D341Med (cell line): ENCODE results near the gene RAB3IL1.

Experiments
- DNase-seq: peaks from one replicate; pipeline ENCODE4 v3.0.0; 2012; ENCODE audit warnings: low spot score

RAB3IL1 gene

DNA sequence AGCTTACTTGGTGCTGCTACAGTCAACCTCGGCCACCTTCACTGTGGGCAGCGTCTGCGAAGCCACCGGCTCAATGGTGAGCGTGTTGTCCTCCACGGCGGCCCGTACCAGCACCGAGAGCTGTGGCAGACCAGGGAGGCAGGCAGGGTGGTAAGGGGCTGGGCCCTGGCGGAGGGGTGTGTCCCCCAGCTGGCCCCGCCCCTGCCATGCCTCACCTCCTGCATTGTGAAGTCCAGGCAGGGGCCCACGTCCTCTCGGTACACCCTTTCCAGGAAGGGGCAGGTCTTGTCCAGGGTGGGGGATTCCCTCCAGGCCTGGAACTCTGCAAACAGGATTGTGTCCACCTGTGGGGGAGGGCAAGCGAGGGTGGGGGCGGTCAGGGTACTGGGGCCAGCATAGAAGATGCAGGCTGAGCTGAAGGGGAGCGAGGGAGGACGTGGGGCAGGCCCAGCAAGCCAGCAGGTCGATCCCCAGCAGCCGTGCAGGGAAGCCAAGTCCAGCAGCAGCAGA lies 12.8 kb downstream of the RAB3IL1 start:
- no peak for DNase-seq

DNA sequence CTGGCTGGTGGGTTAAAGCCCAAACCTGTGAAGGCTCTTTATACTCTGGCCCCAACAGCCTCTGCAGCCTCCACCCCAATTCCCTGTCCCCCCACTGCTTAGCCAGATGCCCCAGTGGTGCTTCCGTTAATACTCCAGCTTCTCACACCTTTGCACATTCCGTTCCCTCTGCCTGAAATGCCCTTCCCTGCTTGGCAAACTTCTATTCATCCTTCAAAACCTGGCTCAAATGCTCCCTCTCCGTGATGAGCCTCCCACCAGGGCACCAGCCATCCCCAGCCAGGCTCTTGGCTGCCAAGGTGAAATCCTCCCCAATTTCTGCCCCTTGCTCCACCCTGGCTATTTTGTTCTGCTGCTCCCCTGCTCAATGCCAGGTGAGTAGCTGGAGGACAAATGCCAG lies 13.5 kb downstream of the RAB3IL1 start:
- DNase-seq, result no peak

DNA sequence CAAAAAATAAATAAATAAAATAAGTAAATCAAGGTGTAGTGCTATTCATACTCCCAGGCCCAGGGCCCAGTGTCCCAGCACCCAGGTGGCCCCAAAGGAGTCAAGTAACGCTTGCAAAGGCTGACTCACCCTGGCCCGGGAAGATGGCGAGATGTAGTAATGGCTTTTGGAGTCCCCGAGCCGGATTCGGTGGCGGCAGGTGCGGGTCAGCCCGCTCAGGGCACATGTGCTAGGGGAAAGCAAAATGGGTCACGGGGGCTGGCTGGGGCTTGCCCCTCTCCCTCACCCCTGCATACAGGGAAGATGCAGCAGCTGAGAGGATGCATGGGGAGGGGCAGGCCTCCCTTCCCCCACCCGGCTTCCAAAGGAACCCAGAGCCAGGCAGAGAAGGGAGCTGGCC lies 15.1 kb downstream of the RAB3IL1 start:
- DNase-seq, result no peak

DNA sequence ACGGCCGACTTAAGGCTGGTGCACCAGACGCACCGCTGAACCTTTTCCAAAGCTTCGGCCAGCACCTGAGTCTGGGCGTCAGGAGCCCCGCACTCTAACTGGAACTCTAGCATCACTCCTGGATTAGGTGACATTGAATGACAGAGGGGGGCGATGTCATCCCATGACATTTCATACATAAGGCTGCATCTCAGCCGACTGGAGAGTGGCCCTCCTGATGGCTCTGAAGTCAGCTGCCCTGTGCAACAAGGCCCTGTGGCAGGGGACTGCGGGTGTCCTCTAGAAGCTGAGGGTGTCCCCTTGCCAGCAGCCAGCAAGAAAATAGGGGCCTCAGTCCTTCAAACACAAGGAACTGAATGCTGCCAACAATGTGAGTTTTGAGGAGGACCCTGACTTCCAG lies 16.0 kb downstream of the RAB3IL1 start:
- no peak for DNase-seq

DNA sequence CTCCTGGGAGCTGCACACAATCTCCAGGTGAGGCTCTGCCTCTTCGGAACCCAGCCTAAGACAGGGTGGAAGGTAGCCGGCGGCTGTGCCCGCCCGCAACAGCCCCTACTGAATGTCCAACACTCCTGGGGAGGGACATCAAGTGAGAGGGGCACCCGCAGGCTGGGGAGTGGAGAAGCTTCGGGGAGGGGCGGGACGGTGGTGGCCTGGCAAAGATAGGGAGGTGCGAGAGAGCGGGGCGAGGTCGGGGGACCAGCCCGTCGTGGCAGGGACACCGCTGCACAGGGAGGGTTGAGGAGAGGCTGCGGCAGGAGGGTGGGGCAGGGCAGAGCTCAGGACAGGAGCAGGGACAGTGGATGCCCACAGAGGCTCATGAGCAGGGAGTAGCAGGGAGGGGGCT lies 17.1 kb downstream of the RAB3IL1 start:
- DNase-seq, result no peak

DNA sequence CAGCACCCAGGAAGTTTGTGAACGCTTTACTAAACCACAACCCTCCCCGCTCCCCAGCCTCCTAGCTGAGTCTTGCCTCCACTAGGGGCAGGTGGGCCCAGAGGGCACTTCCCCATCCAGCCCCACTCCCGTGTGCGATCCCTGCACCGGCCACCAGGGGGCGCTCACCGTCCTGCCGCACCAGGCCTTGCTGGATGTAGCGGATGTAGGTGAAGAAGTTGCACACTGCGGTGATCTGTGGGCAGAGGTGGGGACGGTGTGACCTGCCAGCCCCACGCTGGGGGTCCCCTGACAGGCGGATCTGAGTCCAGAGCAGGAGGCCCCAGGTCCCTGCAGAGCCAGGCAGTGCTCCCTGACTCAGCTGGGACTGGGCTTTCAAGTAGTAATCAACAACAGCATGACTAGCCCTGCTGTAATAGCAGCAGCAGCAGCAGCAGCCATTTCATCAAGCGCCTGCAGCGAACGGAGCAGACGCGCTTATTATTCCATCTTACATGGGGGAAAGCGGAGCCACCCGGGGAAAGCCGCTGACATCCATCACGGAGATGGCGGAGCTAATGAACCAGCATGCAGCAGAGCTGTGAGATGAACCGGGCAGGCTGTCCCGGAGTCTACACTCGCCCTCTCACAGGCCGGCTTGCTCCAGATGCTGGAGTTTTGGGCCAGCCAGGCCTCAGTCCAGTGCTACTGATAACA lies 18.1 kb downstream of the RAB3IL1 start:
- peak; percentile 94 for DNase-seq

DNA sequence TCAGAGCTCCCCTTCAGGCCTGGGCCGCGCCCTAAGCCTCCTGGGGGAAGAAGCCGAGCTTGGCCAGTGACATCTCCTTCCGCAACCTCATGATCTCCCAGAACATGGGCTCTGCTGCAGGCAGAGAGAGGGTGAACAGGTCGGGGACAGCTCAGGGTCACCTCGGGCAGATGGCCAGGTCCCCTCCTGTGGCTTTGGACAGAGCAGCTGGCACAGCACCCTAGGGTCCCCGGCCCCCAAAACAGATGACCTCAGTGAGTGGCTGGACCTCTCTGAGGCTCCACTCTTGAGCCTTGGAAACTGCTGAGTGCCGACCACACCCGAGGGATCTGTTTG lies 19.2 kb downstream of the RAB3IL1 start:
- no peak for DNase-seq

DNA sequence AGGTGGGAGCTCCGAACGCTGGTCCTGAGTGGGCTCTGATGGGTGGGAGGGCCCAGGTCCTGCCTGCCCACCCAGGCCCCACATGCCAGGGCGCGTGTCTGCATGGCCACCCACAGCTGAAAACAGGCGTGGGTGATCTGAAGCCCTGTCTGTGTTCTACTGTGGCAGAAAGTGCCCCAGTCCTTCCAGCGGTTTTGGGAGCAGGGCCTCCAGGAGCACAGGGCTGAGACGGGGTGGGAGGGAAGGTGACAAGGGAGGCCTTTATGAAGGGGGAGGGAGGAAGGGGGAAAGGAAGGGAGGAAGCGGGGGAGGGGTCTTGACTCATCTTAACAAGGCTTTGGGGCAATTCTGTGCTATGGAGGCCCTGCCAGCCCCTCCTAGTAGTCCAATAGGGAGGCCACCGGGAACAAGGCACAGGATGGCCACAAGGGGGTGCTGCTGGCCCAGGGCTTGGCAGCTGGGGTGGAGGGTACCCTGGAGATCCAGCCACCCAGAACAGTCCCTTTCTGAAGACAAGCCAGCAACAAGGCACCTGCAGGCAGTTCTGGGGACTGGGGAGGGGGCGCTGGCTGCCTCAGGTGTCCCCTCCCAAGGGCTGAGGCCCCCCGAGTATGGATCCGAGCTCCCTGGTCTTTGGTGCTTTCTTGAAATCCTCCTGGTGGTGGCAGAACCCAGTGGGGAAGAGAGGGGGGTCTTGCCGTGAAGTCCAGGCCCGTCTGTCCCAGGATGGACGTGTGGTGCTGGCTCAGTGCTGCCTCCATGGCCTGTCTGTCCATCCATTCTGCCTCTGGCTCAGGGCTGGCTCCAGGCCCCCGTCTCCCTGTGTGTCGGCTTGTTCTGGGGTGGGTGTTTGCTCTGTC lies 19.7 kb downstream of the RAB3IL1 start:
- peak; percentile 89 for DNase-seq

DNA sequence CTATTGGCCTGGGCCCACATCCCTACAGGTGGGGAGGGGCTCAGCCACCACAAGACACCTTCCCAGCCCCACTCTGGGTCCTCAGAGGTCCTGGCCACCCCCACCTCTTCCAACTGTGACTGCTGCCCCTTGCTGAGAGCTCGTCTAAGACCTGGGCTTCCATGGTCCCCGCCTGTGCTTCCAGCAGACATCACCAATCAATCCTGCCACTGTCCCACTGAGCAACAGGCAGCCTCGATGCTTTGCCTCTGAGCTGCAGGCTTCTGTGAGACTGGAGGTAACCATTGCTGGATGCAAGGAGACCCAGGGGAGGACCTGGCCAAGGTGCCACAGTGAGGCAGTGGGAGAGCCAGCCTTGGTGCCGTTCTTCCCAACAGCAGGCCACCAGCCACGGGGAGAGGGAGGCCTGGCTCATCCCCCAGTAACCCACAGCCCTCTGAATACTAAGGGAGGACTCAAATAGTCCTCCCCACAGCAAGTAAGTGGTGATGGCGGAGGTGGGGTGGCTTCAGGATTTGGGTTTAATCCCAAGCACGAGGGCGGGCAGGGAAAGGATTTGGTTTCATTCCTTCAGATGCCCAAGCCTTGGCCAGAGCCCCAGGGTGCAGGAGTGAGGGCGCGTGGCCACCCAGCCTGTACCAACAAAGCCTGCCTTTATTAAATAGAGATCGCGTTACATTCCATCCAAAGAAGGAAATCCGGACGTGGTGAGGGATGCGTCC lies 20.5 kb downstream of the RAB3IL1 start:
- DNase-seq, result no peak

DNA sequence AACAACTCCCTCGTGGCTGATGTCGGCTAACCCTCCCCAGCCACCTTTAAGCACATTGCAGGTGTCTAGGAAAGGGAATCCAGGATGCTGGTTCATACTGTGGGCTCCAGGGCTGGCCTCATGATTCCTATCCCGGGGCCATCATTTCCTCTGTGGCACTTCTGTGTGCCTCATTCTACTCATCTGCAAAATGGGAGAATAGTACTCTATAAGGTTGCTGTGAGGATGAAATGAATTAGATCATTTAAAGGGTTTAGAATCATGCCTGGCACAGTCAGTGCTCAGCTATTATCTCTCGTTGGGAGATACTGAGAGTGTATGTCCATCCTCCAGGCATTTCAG lies 21.7 kb downstream of the RAB3IL1 start:
- DNase-seq, result no peak

DNA sequence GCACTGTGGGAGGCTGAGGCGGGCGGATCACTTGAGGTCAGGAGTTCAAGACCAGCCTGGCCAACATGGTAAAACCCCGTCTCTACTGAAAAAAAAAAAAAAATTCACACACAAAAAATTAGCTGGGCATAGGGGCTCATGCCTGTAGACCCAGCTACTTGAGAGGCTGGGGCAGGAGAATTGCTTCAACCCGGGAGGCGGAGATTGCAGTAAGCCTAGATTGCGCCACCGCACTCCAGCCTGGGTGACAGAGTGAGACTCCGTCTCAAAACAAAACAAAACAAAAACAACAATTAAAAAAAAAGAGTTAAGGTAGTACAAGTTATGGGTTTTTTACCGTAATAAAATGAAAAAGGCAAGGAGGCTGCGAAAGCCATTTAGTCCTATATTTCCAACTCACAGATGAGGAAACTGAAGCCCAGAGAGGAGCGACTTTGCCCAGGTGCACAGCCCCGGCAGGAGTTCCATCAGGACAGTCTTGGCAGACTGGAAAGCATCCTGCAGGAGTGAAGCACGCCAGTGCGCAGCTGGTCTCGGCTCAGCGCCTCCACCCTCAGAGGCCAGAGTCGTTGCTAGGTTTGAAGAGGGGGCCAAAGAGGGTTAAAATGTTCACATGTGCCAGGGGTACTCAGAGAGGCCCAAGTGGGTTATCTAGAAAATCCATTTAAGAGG lies 22.2 kb downstream of the RAB3IL1 start:
- no peak for DNase-seq

DNA sequence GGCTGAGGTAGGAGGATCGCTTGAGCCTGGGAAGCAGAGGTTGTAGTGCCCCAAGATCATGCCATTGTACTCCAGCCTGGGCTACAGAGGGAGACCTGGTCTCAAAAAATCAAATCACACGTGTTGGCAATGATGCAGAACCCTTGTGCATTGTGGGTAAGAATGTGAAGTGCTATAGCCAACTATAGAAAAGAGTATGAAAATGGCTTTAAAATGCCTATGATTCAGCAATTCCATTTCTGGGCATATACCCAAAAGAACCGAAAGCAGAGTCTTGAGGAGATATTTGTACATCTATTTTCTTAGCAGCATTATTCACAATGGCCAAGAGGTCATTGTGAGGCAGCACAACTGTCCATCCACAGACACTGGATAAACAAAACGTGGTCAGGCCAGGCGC lies 23.4 kb downstream of the RAB3IL1 start:
- DNase-seq, result no peak

DNA sequence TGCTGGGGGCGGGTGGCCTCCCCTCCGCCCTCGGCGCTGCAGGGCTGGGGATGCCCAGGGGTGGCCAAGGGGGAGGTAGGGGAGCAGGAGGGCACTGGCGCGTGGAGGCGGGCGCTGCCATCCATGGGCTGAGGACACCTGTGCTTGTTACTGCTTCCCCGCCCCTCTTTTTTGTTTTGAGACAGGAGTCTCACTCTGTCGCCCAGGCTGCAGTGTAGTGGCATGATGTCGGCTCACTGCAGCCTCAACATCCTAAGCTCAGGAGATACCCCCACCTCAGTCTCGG lies 25.3 kb downstream of the RAB3IL1 start:
- DNase-seq, result no peak

DNA sequence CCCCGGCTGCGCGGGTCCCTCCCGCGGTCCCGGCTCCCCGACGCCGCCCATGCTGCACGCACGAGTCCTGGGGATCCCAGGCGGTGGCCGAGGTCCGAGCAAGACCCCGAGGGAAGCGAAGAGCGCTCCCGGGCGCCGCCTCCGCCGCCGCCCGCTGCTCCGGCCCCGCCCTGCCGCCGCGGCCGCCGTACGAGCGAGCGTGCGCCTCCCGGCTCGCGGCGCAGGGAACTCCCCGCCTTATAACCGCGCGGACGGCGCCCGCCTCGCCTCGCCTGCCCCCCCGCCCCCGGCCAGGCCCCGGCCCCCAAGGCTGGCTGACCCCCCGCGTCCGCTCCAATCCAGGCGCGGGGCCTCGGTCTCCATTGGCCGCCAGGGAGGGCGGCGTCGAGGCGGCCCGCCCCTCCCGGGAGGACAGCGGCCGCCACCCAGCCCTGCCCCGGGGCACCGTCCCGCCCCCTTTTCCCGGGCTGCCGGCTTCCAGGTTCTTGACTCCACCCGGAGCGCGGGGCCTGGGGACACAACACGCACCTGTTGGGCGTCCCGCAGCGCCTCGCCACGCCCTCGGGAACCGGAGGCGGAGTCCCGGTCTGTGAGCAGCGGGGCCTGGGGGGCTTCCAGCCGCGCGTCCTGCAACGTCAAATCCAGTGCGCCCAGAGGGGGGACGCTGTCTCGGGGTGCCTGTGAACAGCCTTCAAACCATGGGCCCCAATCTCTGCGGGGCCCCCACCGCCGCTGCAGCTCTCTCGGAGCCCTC lies 25.9 kb downstream of the RAB3IL1 start, which contains the start of gene FADS3:
Gene FADS3, minus strand, starts transcription at position 215 of the 754 bp plus-strand sequence. Its CDS starts 164 bp downstream, at position 51.
- peak; percentile 89 for DNase-seq

DNA sequence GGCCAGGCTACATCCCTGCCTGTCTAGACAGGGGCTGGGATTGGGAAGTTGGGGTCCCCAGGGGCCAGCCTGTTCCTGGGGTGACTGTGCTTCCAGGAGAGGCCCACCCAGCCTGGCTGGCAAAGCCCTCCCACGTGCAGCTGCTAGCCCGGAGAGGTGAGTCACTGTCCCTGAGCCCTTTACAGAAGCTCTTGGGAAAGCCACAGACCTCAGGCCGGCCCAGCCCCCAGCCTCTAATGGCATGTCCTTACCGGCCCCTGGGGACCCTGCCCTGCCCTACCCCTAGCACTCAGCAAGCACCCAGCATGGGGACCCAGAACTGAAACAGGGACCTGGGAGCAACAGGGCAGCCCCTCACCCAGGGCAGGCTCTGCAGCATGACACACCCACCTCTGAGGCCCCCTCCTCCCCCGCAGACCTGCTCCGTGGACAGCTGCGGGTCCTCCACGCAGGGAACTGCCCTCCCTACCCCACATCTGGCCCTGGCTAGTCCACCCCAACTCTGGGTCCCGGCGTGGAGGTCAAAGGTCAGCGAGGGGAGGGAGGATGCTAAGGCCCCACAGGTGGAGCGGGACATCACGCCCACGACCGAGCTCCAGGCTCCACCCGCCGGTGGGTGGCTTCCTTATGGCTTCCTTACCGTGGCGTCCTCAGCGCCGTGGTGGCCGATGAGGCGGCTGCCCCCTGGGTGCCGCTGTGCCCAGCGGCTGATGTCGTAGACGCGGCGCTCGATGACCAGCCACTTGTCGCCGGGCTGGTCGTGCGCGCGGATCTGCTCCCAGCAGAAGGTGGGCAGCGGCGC lies 26.6 kb downstream of the RAB3IL1 start:
- peak; percentile 60 for DNase-seq

DNA sequence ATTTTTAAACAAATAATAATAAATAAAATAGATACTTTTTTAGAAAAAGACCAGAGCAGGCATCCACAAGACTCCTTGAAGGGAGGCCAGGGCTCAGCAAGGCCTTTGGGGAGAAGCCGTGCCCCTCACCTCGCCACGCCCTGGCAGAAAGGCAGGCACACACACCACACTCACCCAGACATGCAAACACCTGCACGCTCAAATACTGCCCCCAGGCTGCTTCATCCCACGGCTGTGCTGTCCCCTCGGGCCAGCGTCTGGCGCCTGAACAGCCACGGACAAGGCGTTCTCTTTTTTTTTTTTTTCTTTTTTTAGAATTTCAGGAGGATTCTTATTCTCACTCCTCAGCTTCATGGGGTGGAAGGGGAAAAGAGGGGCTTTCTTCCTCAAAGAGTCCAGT lies 27.5 kb downstream of the RAB3IL1 start:
- no peak for DNase-seq

DNA sequence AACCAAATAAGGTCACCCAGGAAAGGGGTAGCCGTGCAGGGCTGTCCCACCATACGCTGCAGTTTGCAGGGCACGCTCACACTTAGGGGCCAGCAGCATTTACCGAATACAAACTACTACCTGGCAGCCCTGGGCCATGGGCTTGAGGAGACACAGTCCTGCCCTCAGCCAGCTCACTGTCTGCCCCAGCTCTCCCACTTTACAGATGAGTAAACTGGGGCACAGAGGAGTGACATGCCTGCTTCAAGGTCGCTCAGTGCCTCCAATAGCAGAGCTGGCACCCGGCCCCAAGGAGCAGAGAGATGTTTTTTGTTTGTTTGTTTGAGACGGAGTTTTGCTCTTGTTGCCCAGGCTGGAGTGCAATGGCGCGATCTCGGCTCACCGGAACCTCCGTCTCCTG lies 28.8 kb downstream of the RAB3IL1 start:
- DNase-seq, result no peak

DNA sequence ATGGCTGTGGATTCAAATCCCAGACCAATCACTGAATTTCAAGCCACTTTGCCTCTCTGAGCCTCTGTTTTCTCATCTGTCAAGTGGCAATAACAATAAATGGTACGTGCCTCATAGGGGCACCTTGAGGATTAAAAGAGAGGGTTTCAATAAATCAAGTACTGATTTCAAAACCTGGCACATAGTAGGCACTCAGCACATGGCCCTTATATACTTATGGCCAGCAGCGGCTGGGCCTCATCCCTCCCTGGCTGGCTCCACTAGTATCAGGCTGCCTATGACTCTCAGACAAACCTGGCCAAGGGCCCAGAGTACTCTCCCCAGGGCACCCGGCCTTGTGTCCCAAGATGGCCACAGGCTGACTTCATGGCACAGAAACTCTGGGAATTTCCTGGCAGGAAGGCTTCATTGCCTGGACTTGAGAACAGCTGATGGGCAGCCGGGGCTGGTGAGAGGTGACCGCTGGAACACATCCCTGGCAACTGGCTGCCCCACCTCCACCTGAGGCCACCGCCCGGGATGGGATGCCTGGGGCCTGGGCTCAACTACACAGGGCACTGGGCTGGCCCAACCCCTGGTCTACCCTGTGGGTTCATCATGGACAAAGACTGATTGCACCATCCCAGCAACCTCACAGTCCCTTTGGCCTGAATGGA lies 29.4 kb downstream of the RAB3IL1 start:
- no peak for DNase-seq

DNA sequence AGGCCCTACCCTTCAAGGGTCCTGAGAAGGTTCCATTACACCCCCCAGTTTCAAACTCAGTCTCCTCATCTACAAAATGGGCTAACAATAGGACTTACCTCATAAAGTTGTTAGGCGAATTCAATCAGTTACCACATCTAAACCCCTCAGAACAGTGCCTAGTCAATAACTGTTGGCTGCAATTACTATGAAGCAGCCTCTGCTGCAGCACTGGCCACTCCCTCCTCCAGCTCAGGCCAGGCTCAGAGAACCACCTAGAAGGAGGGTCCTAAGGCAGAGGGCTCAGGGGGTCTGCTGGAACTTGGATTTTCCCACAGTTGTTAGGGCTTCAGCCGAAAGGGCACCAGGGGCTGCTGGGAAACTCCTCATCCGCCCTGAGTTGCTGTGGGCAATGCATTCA lies 30.7 kb downstream of the RAB3IL1 start:
- DNase-seq, result no peak
